CD4-positive, alpha-beta memory T cell (primary cell): ENCODE measurements around the gene TMED1. TPM values are rescaled to one million over a fixed set of nuclear protein-coding genes. Genes with fewer than 3 reads are reported as not detected.

ENCODE experiments used
- CTCF ChIA-PET: fragments of 350-600 bp; sonication (Branson Sonifier 250); formaldehyde crosslinking; loops from one replicate; lab custom pipeline; 2021; ENCODE audit warnings: inconsistent platforms; ENCODE audit not compliant: partially characterized antibody; lab: Charles Lee
- POLR2A ChIA-PET: fragments of 350-600 bp; sonication (Branson Sonifier 250); formaldehyde crosslinking; loops from one replicate; lab custom pipeline; 2021; ENCODE audit not compliant: partially characterized antibody; lab: Charles Lee
- DNase-seq, 5 donors: peaks; one replicate each; pipeline versions ENCODE4 v3.0.0 to v3.0.0-alpha.2; 2020 to 2022; ENCODE audit warnings: mixed read lengths in 1 of 5
- H3K27ac ChIP-seq: one replicate; pipeline ENCODE4 v1.7.0; 2013; ENCODE audit warnings: low read depth, low read length
- H3K27me3 ChIP-seq: 2 replicates; pipeline ENCODE4 v1.7.0; 2013; ENCODE audit warnings: mild to moderate bottlenecking, low read length, moderate library complexity; ENCODE audit not compliant: insufficient read depth
- H3K36me3 ChIP-seq: 2 replicates; pipeline ENCODE4 v1.7.0; 2013; ENCODE audit warnings: mild to moderate bottlenecking, low read length, moderate library complexity; ENCODE audit not compliant: insufficient read depth
- H3K4me1 ChIP-seq: 2 replicates; pipeline ENCODE4 v1.7.0; 2013; ENCODE audit warnings: mild to moderate bottlenecking, low read length, moderate library complexity; ENCODE audit not compliant: insufficient read depth
- H3K4me3 ChIP-seq, 2 donors: one replicate each; pipeline ENCODE4 v1.7.0; 2013; ENCODE audit warnings: low read length in 2 of 2, mild to moderate bottlenecking in 1 of 2
- H3K9me3 ChIP-seq, 2 donors: one replicate each; pipeline ENCODE4 v1.7.0; 2013; ENCODE audit warnings: low read length in 2 of 2, control low read depth in 1 of 2; ENCODE audit not compliant: control insufficient read depth in 1 of 2
- H3K27ac Mint-ChIP-seq, 7 donors: one replicate each; pipeline ENCODE4 v1.8.0; 2020 to 2021; ENCODE audit warnings: mixed read lengths in 7 of 7, mild to moderate bottlenecking in 6 of 7, inconsistent platforms in 3 of 7, moderate library complexity in 3 of 7
- H3K27me3 Mint-ChIP-seq, 2 donors: one replicate each; pipeline ENCODE4 v1.8.0; 2020 to 2021; ENCODE audit warnings: mixed read lengths in 2 of 2
- H3K36me3 Mint-ChIP-seq, 2 donors: one replicate each; pipeline ENCODE4 v1.8.0; 2020 to 2021; ENCODE audit warnings: mixed read lengths in 2 of 2, inconsistent platforms in 1 of 2, mild to moderate bottlenecking in 1 of 2
- H3K4me1 Mint-ChIP-seq, 4 donors: one replicate each; pipeline ENCODE4 v1.8.0; 2020 to 2021; ENCODE audit warnings: mixed read lengths in 4 of 4, mild to moderate bottlenecking in 1 of 4
- H3K4me3 Mint-ChIP-seq, 8 donors: one replicate each; pipeline ENCODE4 v1.8.0; 2020 to 2021; ENCODE audit warnings: mixed read lengths in 8 of 8, mild to moderate bottlenecking in 7 of 8, moderate library complexity in 6 of 8, inconsistent platforms in 3 of 8
- H3K9me3 Mint-ChIP-seq, 8 donors: one replicate each; pipeline ENCODE4 v1.8.0; 2020 to 2021; ENCODE audit warnings: mixed read lengths in 8 of 8, mild to moderate bottlenecking in 5 of 8, inconsistent platforms in 3 of 8, moderate library complexity in 1 of 8
- intact Hi-C: fragments of 100-400 bp; cut with micrococcal nuclease; formaldehyde crosslinking; loops from one replicate; pipeline ENCODE4 v1.15.1; 2023
- polyA plus RNA-seq, 2 donors: library from polyadenylated mRNA; unstranded; fragments of 300-500 nt; fragmentation: Illumina TruSeq; gene quantifications; one replicate each; pipeline ENCODE4 v1.2.3, GENCODE V29; 2021
- total RNA-seq, 2 experiments: library from RNA; stranded (reverse); gene quantifications; one replicate each; pipeline ENCODE4 v1.2.3, GENCODE V29; 2021

Gene TMED1
- total and polyA plus RNA-seq, 4 experiments from 2014 or later = 9.0 to 24.9 (median 17.8) TPM

GRCh38 chr19:10812196-10812595 lies 23.8 kb downstream of the TMED1 start:
- H3K27ac ChIP-seq = no peak overlapping the region
- peaks cover 19% of the 10 kb centered on the region for H3K36me3 ChIP-seq
- Mint-ChIP-seq H3K36me3 (peaks cover 22 to 41% of the 10 kb centered on the region in 2 donors), H3K4me1 (peaks cover 15 to 30% (median 23%) of the 10 kb centered on the region in 4 donors), H3K27ac (peak overlapping the region in 1 of 7 donors; percentile 35), H3K4me3 (no peak overlapping the region), H3K27me3 (no peaks in the 10 kb centered on the region), H3K9me3 (peaks cover 0 to 2% (median 0%) of the 10 kb centered on the region in 8 donors)
- ChIA-PET POLR2A (interaction anchor here (0.8 to 3.7 kb wide), 2 partner anchors 53 to 94 kb away, joined by 4 to 10 read pairs; partner anchors contain the start of gene DNM2), CTCF (no interaction called here)
- H3K4me1 ChIP-seq = peaks cover 17% of the 10 kb centered on the region
- H3K4me3 ChIP-seq = no peak overlapping the region
- H3K27me3 ChIP-seq = no peaks in the 10 kb centered on the region
- DNase-seq = no peak
- intact Hi-C loops = no loop called here
- H3K9me3 ChIP-seq = no peaks in the 10 kb centered on the region

GRCh38 chr19:10811391-10812111 lies 24.5 kb downstream of the TMED1 start:
- Histone ChIP-seq H3K36me3 (peaks cover 14% of the 10 kb centered on the region), H3K4me1 (peaks cover 17% of the 10 kb centered on the region), H3K9me3 (no peaks in the 10 kb centered on the region), H3K4me3 (no peak overlapping the region), H3K27me3 (no peaks in the 10 kb centered on the region), H3K27ac (no peak overlapping the region)
- H3K27me3 Mint-ChIP-seq = no peaks in the 10 kb centered on the region
- H3K9me3 Mint-ChIP-seq = peaks cover 0 to 2% (median 0%) of the 10 kb centered on the region in 8 donors
- DNase-seq = no peak
- peaks cover 22 to 37% of the 10 kb centered on the region in 2 donors for H3K36me3 Mint-ChIP-seq
- CTCF ChIA-PET = no interaction called here
- POLR2A ChIA-PET = interaction anchor here (0.6 to 3.7 kb wide), 2 partner anchors 52 to 284 kb away, joined by 4 to 10 read pairs; no protein-coding TSS in a partner anchor
- H3K27ac Mint-ChIP-seq = peak overlapping the region in 2 of 7 donors; percentile 48 to 76
- intact Hi-C loops = no loop called here
- H3K4me3 Mint-ChIP-seq = no peak overlapping the region
- H3K4me1 Mint-ChIP-seq = peaks cover 15 to 30% (median 23%) of the 10 kb centered on the region in 4 donors

- CTCF ChIA-PET = interaction anchor here (1.1 kb wide), 1 partner anchor 92 kb away, joined by 4 read pairs; the partner anchor contains the start of gene DNM2
- H3K9me3 ChIP-seq = no peaks in the 10 kb centered on the region
- no peak overlapping the region for H3K4me3 ChIP-seq
- H3K36me3 ChIP-seq = peaks cover 27% of the 10 kb centered on the region
- no peaks in the 10 kb centered on the region for H3K27me3 ChIP-seq
- peak overlapping the region in 1 of 8 donors; percentile 55 for H3K4me3 Mint-ChIP-seq
- peaks cover 15 to 35% (median 23%) of the 10 kb centered on the region in 4 donors for H3K4me1 Mint-ChIP-seq
- DNase-seq = no peak
- peaks cover 0 to 2% (median 0%) of the 10 kb centered on the region in 8 donors for H3K9me3 Mint-ChIP-seq
- peak overlapping the region; percentile 72 to 94 (median 82) for H3K27ac Mint-ChIP-seq
- H3K27ac ChIP-seq = peak overlapping the region; percentile 3
- POLR2A ChIA-PET = interaction anchor here (0.6 to 3.7 kb wide), 4 partner anchors 26 to 92 kb away, joined by 4 to 10 read pairs (median 9); partner anchors contain the start of genes DNM2 and TMED1
- H3K4me1 ChIP-seq = peaks cover 17% of the 10 kb centered on the region
- no peaks in the 10 kb centered on the region for H3K27me3 Mint-ChIP-seq
- intact Hi-C loops = no loop called here
- H3K36me3 Mint-ChIP-seq = peaks cover 31 to 48% of the 10 kb centered on the region in 2 donors
These were observed 26.2 kb downstream of the TMED1 start for GRCh38 chr19:10809651-10810285.

GRCh38 chr19:10808937-10809649 lies 26.9 kb downstream of the TMED1 start:
- no peaks in the 10 kb centered on the region for H3K9me3 ChIP-seq
- Mint-ChIP-seq H3K36me3 (peaks cover 30 to 50% of the 10 kb centered on the region in 2 donors), H3K27ac (peak overlapping the region; percentile 48 to 94 (median 72)), H3K4me3 (peak overlapping the region in 5 of 8 donors; percentile 36 to 57 (median 55)), H3K9me3 (peaks cover 0 to 2% (median 0%) of the 10 kb centered on the region in 8 donors), H3K27me3 (no peaks in the 10 kb centered on the region), H3K4me1 (peaks cover 15 to 38% (median 22%) of the 10 kb centered on the region in 4 donors)
- peaks cover 33% of the 10 kb centered on the region for H3K36me3 ChIP-seq
- POLR2A ChIA-PET = interaction anchor here (0.6 to 3.7 kb wide), 5 partner anchors 27 to 91 kb away, joined by 3 to 10 read pairs (median 8); partner anchors contain the start of genes DNM2 and TMED1
- no peaks in the 10 kb centered on the region for H3K27me3 ChIP-seq
- CTCF ChIA-PET = interaction anchor here (1.1 kb wide), 1 partner anchor 92 kb away, joined by 4 read pairs; the partner anchor contains the start of gene DNM2
- no peak overlapping the region for H3K4me3 ChIP-seq
- peak; percentile 29 to 73 (median 37) for DNase-seq
- peaks cover 17% of the 10 kb centered on the region for H3K4me1 ChIP-seq
- intact Hi-C loops = no loop called here
- H3K27ac ChIP-seq = peak overlapping the region; percentile 24

- Histone ChIP-seq H3K27me3 (no peaks in the 10 kb centered on the region), H3K36me3 (peaks cover 50% of the 10 kb centered on the region), H3K9me3 (no peaks in the 10 kb centered on the region), H3K4me3 (no peak overlapping the region), H3K27ac (no peak overlapping the region), H3K4me1 (peaks cover 17% of the 10 kb centered on the region)
- ChIA-PET CTCF (interaction anchor here (1.1 kb wide), 1 partner anchor 33 kb away, joined by 3 read pairs; no protein-coding TSS in a partner anchor), POLR2A (interaction anchor here (0.6 kb wide), 1 partner anchor 1752 kb away, joined by 3 read pairs; no protein-coding TSS in a partner anchor)
- H3K9me3 Mint-ChIP-seq = peaks cover 0 to 2% (median 0%) of the 10 kb centered on the region in 8 donors
- peaks cover 40 to 62% of the 10 kb centered on the region in 2 donors for H3K36me3 Mint-ChIP-seq
- no peak for DNase-seq
- peaks cover 13 to 31% (median 19%) of the 10 kb centered on the region in 4 donors for H3K4me1 Mint-ChIP-seq
- no peak overlapping the region for H3K4me3 Mint-ChIP-seq
- intact Hi-C loops = no loop called here
- H3K27me3 Mint-ChIP-seq = no peaks in the 10 kb centered on the region
- peak overlapping the region in 4 of 7 donors; percentile 4 to 49 (median 20) for H3K27ac Mint-ChIP-seq
These were observed 30.2 kb downstream of the TMED1 start for GRCh38 chr19:10805758-10806247.

GRCh38 chr19:10805065-10805757 lies 30.8 kb downstream of the TMED1 start:
- intact Hi-C loops = no loop called here
- ChIA-PET POLR2A (no interaction called here), CTCF (interaction anchor here (1.1 kb wide), 1 partner anchor 33 kb away, joined by 3 read pairs; no protein-coding TSS in a partner anchor)
- no peak overlapping the region for H3K4me3 ChIP-seq
- H3K4me1 ChIP-seq = peaks cover 17% of the 10 kb centered on the region
- Mint-ChIP-seq H3K36me3 (peaks cover 44 to 63% of the 10 kb centered on the region in 2 donors), H3K4me3 (no peak overlapping the region), H3K27ac (peak overlapping the region in 6 of 7 donors; percentile 15 to 67 (median 40)), H3K4me1 (peaks cover 13 to 29% (median 17%) of the 10 kb centered on the region in 4 donors), H3K27me3 (no peaks in the 10 kb centered on the region), H3K9me3 (peaks cover 0 to 2% (median 0%) of the 10 kb centered on the region in 8 donors)
- H3K9me3 ChIP-seq = no peaks in the 10 kb centered on the region
- H3K36me3 ChIP-seq = peaks cover 50% of the 10 kb centered on the region
- no peak for DNase-seq
- no peak overlapping the region for H3K27ac ChIP-seq
- no peaks in the 10 kb centered on the region for H3K27me3 ChIP-seq
